HG02623 (cell line): ENCODE data around the gene C1QTNF2.

ENCODE experiments used
- ATAC-seq: cut with Tn5 transposase; IDR thresholded peaks from one replicate; pipeline ENCODE4 v1.9.1; 2021; ENCODE audit warnings: moderate library complexity; ENCODE audit not compliant: unreplicated experiment

C1QTNF2 gene

GRCh38 chr5:160306696-160307095 is 63.7 kb downstream of the C1QTNF2 start:
- ATAC-seq = no peak

DNA sequence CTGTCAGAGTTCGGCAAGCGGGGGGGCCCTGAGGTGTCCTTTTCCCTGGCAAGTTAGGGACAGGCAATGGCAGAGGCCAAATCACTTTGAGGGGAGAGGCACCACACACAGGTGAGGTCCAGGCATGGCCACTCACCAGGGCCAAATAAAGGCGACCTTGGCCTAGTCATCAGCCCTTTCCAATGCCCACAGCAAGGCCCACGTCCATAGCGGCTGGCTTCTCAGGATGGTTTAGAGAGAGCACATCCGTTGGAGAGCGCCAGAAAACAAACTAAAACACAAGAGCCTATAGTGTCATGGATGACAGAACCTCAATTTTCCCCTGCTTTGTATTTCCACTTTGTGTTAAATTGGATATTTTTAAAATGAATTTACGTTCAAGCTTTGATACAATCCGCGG is 65.1 kb downstream of the C1QTNF2 start:
- ATAC-seq = no peak

DNA sequence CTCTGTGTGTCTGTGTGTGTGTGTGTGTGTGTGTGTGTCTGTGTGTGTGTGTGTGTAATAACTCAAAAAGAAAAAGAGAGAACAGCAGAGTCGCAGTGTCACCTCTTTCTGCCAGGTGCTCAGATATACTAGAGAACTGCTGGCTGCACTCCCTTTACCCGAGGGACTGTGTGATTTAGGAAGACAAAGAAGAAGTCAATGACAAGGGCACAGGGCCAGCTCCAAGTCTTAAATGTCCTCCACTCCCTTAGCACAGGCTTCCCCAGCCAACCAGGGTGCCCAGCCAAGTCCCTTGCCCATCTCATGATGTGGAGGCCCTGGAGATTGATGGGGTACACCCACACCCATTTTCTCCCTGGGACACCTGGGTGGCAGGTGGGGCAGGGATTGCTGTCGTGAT is 66.7 kb downstream of the C1QTNF2 start:
- ATAC-seq = no peak

- no peak for ATAC-seq
These were observed 72.2 kb downstream of the C1QTNF2 start for GRCh38 chr5:160298189-160298588.

DNA sequence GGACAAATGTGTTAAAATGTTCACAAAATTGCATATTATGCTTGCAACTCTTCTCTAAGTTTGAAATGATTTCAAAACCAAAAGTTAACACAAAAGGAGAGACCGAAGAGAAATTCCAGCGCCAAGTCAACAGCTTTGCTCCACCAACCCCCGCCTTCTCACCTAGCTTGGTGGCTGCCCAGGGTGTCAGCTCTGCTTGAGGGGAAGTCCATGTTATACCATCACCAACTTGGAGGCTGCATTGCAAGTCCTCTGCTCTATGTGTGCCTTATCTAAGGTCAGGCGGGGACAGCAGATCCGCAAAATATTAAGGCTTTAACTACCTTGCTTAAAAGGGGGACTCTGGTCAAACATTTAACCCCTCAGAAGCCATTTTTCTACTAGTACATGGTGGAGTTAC is 72.7 kb downstream of the C1QTNF2 start:
- ATAC-seq = no peak
